HG02571 (cell line): ENCODE results near the gene ZFP90.
"Not testable (repeated sequence)": the region's sequence is repeated elsewhere in the genome, so short reads cannot be mapped to it uniquely, and the experiment has no call there.

ENCODE experiments used
- ATAC-seq: cut with Tn5 transposase; IDR thresholded peaks from one replicate; pipeline ENCODE4 v1.9.1; 2021; ENCODE audit warnings: mild to moderate bottlenecking, moderate library complexity; ENCODE audit not compliant: unreplicated experiment

Gene ZFP90

DNA sequence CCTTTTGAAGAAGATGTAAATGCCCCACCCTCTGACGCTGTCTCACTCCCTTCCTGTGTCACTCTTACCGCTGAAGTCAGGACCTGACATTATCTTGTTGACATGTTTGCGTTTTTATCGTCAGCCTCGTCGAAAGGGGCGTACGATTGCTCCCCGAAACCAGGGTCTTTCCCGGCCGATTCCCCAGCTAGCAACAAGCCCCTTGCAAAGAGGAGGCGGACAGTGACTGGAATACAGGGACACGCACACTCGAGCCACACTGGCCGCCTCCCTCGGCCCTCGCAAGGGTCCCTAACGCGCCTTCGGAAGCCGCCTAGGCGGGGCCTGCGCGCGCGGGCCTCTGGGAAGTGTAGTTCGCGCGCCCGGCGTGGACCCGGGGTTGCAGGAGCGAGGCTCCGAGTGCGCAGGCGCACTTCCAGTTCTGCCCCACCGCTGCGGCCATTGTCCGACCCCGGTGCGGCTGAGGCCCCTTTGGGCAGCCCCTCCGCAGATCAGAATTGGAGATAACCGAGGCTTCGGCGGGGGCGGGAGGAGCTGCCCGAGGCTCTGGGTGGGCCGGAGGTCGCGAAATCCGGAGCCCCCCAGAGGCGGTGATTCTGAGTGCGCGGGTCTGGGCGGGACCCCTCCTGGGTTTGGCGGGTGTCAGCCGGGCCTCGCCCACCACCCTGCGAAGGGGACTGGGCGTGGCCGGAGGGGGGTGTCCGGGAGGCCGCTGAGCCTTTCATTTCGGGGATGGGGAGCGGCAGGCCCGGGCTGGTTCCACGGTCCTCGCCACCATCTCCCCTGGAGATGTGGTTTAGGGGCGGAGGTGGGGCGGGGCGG, at the start of gene ZFP90:
Gene ZFP90, plus strand, starts transcription at position 412 of the 822 bp plus-strand sequence. CDS start 502 bp downstream, outside the sequence.
- ATAC-seq: peak; percentile 92

DNA sequence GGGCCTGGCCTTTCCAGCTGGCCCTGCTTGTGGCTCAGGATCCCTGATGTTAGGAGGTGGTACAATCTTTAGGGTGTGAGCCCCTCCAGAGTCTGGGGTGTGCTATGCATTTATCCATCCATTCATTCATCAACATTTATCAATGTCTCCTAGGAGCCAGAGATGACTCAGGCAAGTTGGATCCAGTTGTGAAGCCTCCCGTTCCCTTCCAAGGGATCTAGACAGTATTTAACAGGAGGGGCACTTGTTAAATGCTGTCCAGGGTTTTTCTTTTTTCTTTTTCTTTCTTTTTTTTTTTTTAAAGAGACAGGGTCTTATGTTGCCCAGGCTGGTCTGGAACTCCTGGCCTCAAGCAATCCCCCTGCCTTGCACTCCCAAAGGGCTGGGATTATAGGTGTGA, 48.7 kb upstream of the ZFP90 start:
- ATAC-seq: no peak

DNA sequence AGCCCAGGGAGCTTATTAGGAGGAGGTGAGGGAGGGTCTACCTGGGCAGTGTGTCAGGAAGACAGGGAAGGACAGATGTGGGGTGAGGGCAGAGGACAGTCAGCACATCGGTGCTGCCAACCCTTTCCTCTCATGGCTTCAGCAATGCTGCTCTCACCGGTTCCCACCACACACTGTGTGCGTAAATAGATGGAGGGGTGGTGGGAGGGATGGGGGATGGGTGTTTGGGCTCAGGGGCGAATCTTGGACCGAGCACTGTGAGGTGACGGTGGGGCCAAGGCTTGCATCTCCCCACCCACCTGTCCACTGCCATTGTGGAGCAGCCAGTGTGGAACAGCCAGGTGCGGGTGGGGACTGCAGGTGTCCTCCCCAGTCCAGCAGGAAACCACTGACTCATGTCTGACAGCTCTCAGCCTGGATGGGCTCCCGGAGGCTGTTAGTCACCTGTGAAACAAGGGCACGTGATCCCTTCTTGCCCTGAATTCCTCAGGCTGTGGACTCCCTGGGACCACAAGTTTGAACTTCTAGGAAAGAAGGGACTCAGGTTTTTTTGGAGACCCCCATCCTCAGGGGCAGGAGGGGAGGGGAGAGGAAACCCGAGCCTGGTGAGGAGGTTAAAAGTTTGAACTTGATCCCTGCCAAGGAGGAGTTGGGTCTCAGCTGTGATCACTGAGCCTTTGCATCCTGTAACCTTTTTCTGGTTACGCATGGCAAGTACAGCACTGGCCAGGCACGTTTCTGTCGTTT, 48.1 kb upstream of the ZFP90 start:
- no peak for ATAC-seq

DNA sequence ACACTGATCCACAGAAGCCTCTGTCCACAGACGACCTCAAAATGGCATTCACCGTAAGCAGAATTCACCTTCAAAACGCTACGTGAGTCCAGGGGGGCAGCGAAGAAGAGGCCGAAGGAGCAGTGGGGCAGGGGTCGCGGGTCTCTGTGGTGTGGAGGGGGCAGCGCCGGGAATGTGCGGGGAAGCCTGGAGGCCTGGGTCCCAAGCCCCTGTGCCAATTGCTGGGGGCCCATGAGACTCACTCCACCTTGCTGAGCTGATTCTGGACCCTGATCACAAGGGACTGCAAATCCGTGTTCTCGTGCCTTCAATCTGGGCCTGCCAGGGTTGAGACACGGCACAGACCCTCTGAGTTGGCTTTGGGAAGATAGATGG, 47.5 kb upstream of the ZFP90 start:
- ATAC-seq: no peak

DNA sequence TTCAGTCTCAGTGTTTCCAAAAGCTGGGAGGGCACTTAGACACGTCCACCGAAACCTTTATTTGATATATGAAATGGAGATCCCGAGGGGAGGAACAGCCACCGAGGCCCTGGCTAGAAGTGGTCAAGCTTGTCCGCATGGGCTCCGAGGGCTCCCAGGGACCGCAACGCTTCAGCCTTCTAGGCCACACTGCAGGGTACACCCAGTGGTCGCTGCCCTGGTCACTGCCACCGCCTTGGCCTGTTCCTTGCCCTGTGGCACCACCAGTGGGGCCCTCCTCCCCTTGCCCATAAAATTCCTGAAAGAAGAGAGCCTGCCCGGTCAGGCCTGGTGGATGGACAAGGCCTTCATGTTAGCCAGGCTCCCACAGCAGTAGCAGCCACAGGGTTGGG, 46.9 kb upstream of the ZFP90 start:
- no peak for ATAC-seq

DNA sequence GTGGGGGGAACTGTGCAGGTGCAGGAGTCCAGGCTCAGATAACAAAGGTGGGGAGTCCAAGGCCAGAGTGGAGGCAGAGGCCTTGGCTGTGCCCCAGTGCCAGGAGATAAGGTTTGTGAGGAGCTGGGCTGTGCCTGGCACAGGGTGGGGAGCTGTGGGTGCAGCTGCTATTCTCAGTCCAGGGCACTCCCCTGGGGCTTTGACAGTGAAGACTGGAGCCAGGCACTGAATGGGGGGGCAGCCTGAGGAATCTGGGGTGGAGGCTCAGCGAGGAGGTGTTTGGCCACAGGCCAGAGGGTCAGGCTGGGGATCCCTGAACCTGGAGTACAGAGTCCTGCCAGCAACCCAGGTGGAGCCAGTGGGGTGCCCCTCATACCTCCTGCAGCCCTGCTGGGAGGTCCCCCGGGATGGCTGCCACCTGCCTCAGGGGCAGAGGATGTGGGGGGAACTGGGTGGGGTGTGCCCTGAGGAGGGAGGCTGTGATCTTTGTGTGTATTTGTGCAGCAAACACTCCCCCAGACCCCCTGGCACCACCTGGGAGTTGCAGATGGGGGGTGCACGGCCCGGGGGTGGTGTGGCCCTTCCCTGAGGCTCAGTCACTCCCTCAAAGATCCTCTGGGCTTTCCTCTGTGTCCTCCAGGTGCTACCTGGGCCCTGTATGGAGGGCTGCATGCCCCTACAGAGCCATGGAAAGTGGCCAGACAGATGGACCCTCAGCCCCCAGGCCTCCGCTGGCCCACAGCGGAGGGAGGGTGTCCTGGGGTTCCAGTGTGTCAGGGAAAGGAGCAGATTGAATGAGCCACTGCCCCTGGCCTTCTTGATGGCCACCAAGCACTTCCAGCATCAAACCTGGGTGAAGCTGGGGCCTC, 46.3 kb upstream of the ZFP90 start:
- ATAC-seq: no peak

DNA sequence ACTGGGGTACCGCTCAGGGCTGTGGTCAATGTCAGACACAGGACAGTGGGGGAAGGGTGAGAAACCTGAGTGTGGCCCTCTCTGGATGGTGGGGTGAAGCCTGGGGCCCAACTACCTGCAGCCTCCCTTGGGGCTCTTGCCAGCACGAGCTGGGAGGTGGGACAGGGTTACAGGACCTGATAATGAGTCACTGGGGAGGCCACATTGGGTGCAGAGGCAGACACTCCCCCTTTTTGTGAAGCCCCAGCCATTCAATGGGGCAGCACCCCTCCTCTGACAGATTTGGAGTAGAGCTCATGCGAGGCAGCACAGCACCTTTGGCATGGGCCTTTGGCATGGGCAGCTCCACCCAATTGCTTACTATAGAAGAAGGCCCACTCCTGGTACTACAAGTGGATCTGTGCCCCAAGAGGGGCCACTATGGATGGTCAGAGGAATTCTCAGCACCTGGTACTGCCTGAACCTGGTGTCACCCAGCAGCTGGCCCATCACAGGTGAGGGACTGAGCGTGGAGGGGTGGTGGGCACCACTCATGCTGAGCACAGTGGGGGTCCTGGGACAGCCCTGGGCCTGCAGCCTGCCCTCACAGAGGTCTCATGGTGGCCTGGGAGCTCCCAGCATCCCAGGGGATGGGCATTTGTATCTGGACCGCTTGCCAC, 45.5 kb upstream of the ZFP90 start:
- ATAC-seq: no peak

DNA sequence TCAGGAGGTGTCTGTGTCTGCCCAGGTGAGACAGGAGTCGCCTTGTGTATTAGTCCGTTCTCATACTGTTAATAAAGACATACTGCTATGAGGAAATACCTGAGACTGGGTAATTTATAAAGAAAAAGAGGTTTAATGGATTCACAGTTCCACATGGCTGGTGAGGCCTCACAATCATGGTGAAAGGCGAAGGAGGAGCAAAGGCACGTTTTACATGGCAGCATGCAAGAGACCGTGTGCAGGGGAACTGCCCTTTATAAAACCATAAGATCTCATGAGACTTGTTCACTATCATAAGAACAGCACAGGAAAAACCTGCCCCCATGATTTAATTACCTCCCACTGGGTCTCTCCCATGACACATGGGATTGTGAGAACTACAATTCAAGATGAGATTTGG, 44.8 kb upstream of the ZFP90 start:
- ATAC-seq: not testable (repeated sequence)

DNA sequence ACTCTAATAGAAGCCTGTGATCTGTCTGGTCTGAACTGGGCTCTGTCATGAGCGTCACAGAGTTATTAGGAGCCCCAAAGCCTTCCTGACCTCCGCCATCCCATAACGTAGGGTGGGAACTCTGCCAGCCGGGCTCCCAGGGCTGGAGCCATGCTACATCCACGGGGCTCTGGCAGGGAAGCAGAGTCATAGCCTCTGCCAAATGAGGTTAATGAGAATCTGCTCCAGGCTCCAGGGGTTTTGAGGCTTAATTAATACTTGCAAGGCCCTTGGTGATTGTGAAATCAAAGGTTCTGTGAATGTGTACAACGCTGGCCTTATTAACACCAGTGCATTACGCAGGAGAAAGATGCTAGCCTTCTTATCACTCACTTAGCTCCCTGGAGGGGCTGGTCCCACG, 42.4 kb upstream of the ZFP90 start:
- ATAC-seq: no peak

DNA sequence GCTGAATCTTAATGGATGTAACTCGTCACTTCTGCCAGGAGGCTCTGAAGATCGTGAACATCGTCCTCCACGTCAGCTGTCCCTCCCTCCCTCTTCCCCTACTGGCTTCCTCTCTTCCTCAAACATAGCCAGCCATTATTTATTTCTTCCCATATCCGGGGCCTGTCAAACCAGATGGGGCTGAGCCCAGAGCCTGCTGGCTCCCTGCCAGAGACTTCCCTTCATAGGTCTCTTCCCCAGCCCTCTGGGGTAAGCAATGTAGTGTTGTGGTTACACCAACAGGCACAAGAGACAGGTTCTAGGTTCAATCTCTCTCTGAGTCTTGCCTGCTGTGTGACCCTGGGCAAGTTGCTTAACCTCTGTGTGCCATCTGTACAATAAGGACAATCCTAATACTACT, 40.1 kb upstream of the ZFP90 start:
- ATAC-seq: no peak

DNA sequence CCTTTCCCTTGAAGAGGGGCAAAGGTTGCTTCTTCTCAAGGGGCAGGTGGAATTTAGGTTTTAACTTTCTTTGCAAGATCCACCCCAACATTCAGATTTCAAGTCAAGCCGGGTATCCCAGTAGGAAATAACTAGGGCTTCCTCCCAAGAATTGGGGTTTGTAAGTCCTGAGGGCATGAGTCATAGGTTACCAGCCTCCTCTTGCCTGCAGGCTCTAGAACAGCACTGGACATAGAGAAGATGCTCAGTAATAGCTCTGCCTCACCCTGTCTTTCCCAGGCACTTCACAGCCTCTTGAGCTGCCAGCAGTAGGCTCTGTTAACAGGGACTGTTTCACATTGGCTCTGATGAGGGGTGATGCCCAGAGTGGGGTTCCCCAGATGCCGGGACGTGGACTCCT, 35.8 kb upstream of the ZFP90 start:
- no peak for ATAC-seq

DNA sequence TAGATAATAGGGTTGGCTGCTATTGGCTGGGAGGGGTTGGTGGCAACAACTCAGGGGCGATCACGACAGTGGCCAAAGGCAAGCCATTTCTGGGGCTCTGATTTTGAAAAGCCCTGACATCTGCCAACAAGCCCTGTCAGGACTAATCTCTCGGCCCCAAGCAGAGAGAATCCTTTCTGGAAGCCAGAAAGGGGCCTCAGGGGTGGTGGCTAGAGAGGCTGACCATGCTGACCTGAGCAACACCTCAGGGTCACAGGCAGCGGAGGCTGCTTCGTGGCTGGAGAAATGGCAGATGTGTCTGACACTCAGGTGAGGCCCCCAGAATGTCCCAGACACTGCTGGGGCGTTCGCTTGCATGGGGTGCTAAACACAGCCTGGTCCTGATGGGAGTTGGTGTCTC, 35.0 kb upstream of the ZFP90 start:
- no peak for ATAC-seq

DNA sequence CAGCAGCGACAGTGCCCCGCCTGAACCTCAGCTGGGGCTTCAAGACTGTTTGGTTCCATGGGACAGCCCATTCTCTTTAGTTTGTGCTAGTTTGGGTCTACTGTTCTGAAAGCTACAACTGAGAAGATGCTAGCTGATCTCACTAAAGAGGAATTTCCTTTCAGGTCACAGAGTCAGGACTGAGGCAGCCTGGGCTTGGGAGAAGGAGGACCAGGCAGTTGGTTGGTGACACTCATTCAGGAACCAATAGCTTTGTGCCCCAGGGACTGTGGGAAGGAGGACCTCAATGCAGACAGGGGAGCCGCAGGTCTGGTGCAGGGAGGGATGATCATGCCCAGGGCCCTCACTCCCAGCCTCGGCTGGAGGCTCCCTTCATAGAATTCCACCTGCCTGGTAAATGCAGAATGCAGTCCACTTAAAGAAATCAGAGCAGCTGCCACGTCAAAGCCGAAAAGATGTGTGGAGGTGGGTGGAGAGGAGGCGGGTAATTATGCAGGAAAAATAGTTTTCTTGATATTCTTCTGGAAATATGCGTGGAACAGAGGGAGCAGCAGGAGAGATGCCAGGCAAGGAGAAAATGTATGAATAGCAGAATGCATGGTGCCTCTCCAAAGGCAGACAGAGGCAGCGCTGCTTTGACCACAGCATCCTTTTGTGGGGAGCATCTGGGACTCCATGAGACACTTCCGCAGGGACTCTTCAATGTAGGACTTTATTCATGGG, 32.6 kb upstream of the ZFP90 start:
- no peak for ATAC-seq

DNA sequence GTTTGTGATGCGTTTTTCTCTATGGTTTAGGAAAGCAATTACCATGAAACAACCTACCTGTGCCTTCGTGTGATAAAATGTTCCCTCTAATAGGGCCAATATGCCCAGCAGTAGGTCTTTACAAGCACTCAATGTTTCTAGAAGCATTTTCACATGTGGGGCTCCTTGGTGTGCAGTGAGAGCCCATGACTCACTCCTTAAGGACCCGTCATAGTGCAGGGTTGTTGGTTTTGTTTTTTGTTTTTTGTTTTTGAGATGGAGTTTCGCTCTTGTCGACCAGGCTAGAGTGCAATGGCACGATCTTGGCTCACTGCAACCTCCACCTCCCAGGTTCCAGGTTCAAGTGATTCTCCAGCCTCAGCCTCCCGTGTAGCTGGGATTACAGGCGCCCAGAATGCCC, 31.1 kb upstream of the ZFP90 start:
- ATAC-seq: no peak

DNA sequence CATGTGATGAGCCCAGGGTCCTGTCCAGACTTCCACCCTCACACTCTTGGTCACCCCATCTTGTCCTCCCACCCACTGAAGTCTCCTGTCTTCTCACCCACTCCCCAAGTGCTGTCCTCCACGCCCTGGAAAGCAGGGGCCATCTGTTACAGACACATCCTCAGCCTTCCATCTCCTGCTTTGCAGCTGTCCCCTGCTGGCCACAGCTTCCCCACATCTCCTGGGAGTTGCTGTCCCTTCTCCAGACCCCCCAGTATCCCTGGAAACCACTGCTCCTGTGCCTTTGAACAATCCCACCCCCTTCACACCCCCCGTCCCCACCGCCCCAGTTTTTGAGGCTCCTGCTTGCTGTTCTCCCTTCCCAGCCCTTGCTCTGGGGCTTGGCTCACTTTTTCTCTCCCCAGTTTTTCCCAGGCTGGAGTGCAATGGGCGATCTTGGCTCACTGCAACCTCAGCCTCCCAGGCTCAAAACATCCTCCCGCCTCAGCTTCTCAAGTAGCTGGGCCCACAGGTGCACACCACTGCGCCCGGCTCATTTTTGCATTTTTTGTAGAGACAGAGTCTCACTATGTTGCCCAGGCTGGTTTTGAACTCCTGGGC, 30.4 kb upstream of the ZFP90 start:
- ATAC-seq: no peak

DNA sequence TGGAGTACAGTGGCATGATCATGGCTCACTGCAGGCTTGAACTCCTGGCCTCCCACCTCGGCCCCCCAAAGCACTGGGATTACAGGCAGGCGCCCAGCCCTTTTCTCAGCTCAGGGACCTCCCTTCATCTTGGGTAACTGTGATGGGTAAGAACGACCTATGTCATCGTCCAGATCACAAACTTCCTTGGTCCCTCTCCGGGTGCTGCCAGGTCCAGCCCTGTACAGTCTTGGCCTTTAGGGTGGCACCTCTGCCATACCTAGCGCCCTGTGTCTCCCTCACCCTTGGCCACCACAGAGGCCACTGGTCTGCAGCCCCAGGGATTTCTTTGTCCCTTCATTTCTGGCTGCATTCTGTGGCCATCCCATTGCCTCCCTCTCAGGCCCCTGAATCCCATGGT, 29.7 kb upstream of the ZFP90 start:
- no peak for ATAC-seq

DNA sequence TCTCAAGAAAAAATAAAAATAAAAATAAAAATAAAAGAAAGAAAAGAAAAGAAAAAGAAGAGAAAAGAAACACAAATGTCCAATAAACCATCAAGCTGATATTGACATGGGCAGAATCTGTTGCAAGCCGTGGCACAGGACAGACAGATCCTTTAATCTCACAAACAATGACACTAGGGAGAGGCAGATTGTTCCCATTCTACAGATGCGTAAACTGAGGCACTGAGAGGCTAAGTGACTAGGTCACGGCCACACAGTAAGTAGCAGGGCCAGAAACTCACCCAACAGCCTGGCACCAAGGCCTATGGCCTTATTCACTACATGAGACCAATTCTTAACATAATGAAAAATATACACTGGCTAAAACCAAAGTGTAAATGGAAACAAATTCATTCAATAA, 28.3 kb upstream of the ZFP90 start:
- no peak for ATAC-seq

DNA sequence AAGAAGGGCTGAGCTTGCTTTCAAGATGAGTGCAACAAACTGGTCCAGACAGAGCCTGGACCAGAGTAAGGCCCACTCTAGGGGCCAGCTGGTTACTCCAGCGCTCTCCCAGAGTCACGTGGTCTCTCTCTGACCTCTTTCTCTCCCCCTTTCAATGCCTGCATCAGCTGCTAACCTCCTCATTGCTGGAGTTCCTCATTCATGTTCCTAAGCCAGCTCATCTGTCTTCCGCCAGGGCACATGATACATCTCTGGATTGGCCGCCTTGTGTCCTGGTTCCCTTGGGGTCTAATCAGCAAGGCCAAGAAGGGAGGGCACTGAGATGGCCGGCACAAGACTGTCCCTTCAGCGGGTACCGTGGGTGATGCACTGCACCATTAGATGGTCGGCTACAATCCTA, 26.9 kb upstream of the ZFP90 start:
- ATAC-seq: no peak

DNA sequence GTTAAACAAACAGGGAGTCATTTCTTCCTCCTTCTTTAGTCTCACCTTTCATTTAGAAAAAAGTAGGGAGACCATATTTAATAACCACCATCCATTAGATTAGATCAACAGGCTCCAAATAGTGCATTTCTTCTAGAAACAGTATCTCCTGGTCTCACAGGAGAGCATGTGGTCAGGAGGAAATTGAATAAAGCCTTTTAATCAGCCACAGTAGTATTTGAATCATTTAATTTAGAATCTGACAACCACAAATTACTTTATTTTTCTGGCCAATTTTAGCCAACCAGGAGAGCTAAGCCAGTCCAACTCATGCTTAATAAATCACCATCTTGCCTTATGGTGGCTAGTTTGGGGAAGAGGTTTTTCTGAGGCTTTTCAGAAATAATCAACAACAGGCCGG, 26.3 kb upstream of the ZFP90 start:
- ATAC-seq: no peak

DNA sequence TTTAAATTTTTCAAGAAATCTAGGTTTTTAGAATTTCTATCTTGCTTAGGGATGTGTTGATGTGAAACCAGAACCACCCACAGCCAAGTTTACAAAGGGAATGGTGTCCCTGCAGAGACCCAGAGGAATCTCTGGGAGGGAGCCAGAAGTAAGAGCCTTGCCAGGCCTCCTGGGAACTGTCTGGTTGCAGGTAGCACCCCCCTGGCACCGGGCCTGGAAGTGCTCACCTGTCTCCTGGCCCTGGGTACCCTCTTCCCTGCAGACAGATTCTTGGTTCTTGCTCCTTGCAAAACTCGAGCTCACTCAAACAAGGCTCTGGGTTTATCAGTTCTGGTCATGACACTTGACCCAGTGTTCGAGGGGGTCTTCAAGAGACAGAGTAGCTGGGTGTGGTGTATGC, 24.6 kb upstream of the ZFP90 start:
- no peak for ATAC-seq
